Activated naive CD4-positive, alpha-beta T cell treated with anti-CD3 and anti-CD28 coated beads for 36 hours (primary cell): ENCODE results near the gene ZSCAN20. TPM values are rescaled to one million over a fixed set of nuclear protein-coding genes. Genes with fewer than 3 reads are reported as not detected.

ENCODE experiments used
- CTCF ChIA-PET: fragments of 350-600 bp; sonication (Branson Sonifier 250); formaldehyde crosslinking; loops from one replicate; lab custom pipeline; 2021; ENCODE audit warnings: antibody characterized with exemption; lab: Charles Lee
- DNase-seq: peaks from one replicate; pipeline ENCODE4 v3.0.0-alpha.2; 2020
- H3K27ac Mint-ChIP-seq: one replicate; pipeline ENCODE4 v1.8.0; 2021; ENCODE audit warnings: mild to moderate bottlenecking, mixed read lengths
- H3K27me3 Mint-ChIP-seq: one replicate; pipeline ENCODE4 v1.8.0; 2021; ENCODE audit warnings: low read depth, mixed read lengths
- H3K36me3 Mint-ChIP-seq: one replicate; pipeline ENCODE4 v1.8.0; 2021; ENCODE audit warnings: low read depth, mixed read lengths
- H3K4me1 Mint-ChIP-seq: one replicate; pipeline ENCODE4 v1.8.0; 2021; ENCODE audit warnings: low read depth, mixed read lengths
- H3K4me3 Mint-ChIP-seq: one replicate; pipeline ENCODE4 v1.8.0; 2021; ENCODE audit warnings: mild to moderate bottlenecking, moderate library complexity, mixed read lengths
- H3K9me3 Mint-ChIP-seq: one replicate; pipeline ENCODE4 v1.8.0; 2021; ENCODE audit warnings: mixed read lengths
- intact Hi-C: fragments of 100-400 bp; cut with micrococcal nuclease; formaldehyde crosslinking; loops from one replicate; pipeline ENCODE4 v1.15.1; 2023
- total RNA-seq, 2 experiments: library from RNA; stranded (reverse); gene quantifications; one replicate each; pipeline ENCODE4 v1.2.3, GENCODE V29; 2021

The ZSCAN20 gene
- total RNA-seq, 2 experiments from 2014 or later, result 2.5 to 2.6 TPM

- Mint-ChIP-seq H3K27me3 (no peaks in the 10 kb centered on the region), H3K27ac (no peak overlapping the region), H3K4me3 (no peak overlapping the region), H3K36me3 (no peaks in the 10 kb centered on the region), H3K9me3 (no peaks in the 10 kb centered on the region), H3K4me1 (peaks cover 3% of the 10 kb centered on the region)
- intact Hi-C loops, result loop anchor here (1.0 kb wide), 1 partner anchor 161 kb away; no protein-coding TSS in a partner anchor
- DNase-seq, result peak; percentile 69
- CTCF ChIA-PET, result interaction anchor here (0.6 to 2.6 kb wide), 11 partner anchors 13 to 161 kb away, joined by 3 to 8 read pairs (median 3); no protein-coding TSS in a partner anchor
Measured at GRCh38 chr1:33455539-33456501, 16.6 kb upstream of the ZSCAN20 start.

GRCh38 chr1:33456502-33456886 lies 16.0 kb upstream of the ZSCAN20 start:
- no peaks in the 10 kb centered on the region for H3K27me3 Mint-ChIP-seq
- H3K4me3 Mint-ChIP-seq, result no peak overlapping the region
- H3K27ac Mint-ChIP-seq, result no peak overlapping the region
- H3K4me1 Mint-ChIP-seq, result peaks cover 3% of the 10 kb centered on the region
- H3K36me3 Mint-ChIP-seq, result no peaks in the 10 kb centered on the region
- intact Hi-C loops, result no loop called here
- no peak for DNase-seq
- no peaks in the 10 kb centered on the region for H3K9me3 Mint-ChIP-seq
- CTCF ChIA-PET, result interaction anchor here (0.6 to 2.6 kb wide), 7 partner anchors 12 to 137 kb away, joined by 3 to 8 read pairs (median 3); no protein-coding TSS in a partner anchor

- H3K27ac Mint-ChIP-seq, result no peak overlapping the region
- CTCF ChIA-PET, result interaction anchor here (1.1 to 1.4 kb wide), 2 partner anchors 11 to 23 kb away, joined by 3 read pairs; no protein-coding TSS in a partner anchor
- no peaks in the 10 kb centered on the region for H3K36me3 Mint-ChIP-seq
- H3K4me1 Mint-ChIP-seq, result peaks cover 3% of the 10 kb centered on the region
- DNase-seq, result no peak
- no peaks in the 10 kb centered on the region for H3K9me3 Mint-ChIP-seq
- no peaks in the 10 kb centered on the region for H3K27me3 Mint-ChIP-seq
- intact Hi-C loops, result no loop called here
- H3K4me3 Mint-ChIP-seq, result no peak overlapping the region
Measured at GRCh38 chr1:33459691-33460090, 12.8 kb upstream of the ZSCAN20 start.

GRCh38 chr1:33460144-33460543 lies 12.3 kb upstream of the ZSCAN20 start:
- CTCF ChIA-PET, result interaction anchor here (0.7 to 1.4 kb wide), 2 partner anchors 11 to 1851 kb away, joined by 3 to 4 read pairs; no protein-coding TSS in a partner anchor
- Mint-ChIP-seq H3K4me1 (peaks cover 3% of the 10 kb centered on the region), H3K27me3 (no peaks in the 10 kb centered on the region), H3K27ac (no peak overlapping the region), H3K36me3 (no peaks in the 10 kb centered on the region), H3K4me3 (no peak overlapping the region), H3K9me3 (no peaks in the 10 kb centered on the region)
- intact Hi-C loops, result no loop called here
- DNase-seq, result no peak

- no peak overlapping the region for H3K27ac Mint-ChIP-seq
- no peaks in the 10 kb centered on the region for H3K9me3 Mint-ChIP-seq
- H3K4me3 Mint-ChIP-seq, result no peak overlapping the region
- no peaks in the 10 kb centered on the region for H3K27me3 Mint-ChIP-seq
- no peak for DNase-seq
- H3K4me1 Mint-ChIP-seq, result no peaks in the 10 kb centered on the region
- CTCF ChIA-PET, result interaction anchor here (1.4 kb wide), 1 partner anchor 10 kb away, joined by 3 read pairs; no protein-coding TSS in a partner anchor
- intact Hi-C loops, result no loop called here
- H3K36me3 Mint-ChIP-seq, result no peaks in the 10 kb centered on the region
Measured at GRCh38 chr1:33460947-33461629, 11.4 kb upstream of the ZSCAN20 start.

- Mint-ChIP-seq H3K27me3 (no peaks in the 10 kb centered on the region), H3K4me1 (no peaks in the 10 kb centered on the region), H3K27ac (no peak overlapping the region), H3K36me3 (no peaks in the 10 kb centered on the region), H3K4me3 (no peak overlapping the region), H3K9me3 (no peaks in the 10 kb centered on the region)
- DNase-seq, result no peak
- intact Hi-C loops, result no loop called here
- CTCF ChIA-PET, result interaction anchor here (0.7 kb wide), 1 partner anchor 72 kb away, joined by 5 read pairs; no protein-coding TSS in a partner anchor
Measured at GRCh38 chr1:33462405-33463164, 9.9 kb upstream of the ZSCAN20 start.

GRCh38 chr1:33464552-33464951 lies 7.9 kb upstream of the ZSCAN20 start:
- H3K27me3 Mint-ChIP-seq, result no peaks in the 10 kb centered on the region
- no peaks in the 10 kb centered on the region for H3K9me3 Mint-ChIP-seq
- H3K27ac Mint-ChIP-seq, result no peak overlapping the region
- CTCF ChIA-PET, result no interaction called here
- DNase-seq, result no peak
- intact Hi-C loops, result no loop called here
- H3K4me3 Mint-ChIP-seq, result no peak overlapping the region
- H3K36me3 Mint-ChIP-seq, result no peaks in the 10 kb centered on the region
- no peaks in the 10 kb centered on the region for H3K4me1 Mint-ChIP-seq

GRCh38 chr1:33465316-33465715 lies 7.1 kb upstream of the ZSCAN20 start:
- Mint-ChIP-seq H3K4me1 (no peaks in the 10 kb centered on the region), H3K36me3 (no peaks in the 10 kb centered on the region), H3K9me3 (no peaks in the 10 kb centered on the region), H3K4me3 (no peak overlapping the region), H3K27ac (no peak overlapping the region), H3K27me3 (no peaks in the 10 kb centered on the region)
- DNase-seq, result no peak
- CTCF ChIA-PET, result interaction anchor here (0.6 kb wide), 1 partner anchor 177 kb away, joined by 4 read pairs; no protein-coding TSS in a partner anchor
- intact Hi-C loops, result no loop called here

- no peaks in the 10 kb centered on the region for H3K27me3 Mint-ChIP-seq
- H3K9me3 Mint-ChIP-seq, result no peaks in the 10 kb centered on the region
- no peak overlapping the region for H3K27ac Mint-ChIP-seq
- H3K36me3 Mint-ChIP-seq, result no peaks in the 10 kb centered on the region
- intact Hi-C loops, result no loop called here
- CTCF ChIA-PET, result no interaction called here
- H3K4me3 Mint-ChIP-seq, result no peak overlapping the region
- no peak for DNase-seq
- peaks cover 5% of the 10 kb centered on the region for H3K4me1 Mint-ChIP-seq
Measured at GRCh38 chr1:33466159-33466558, 6.3 kb upstream of the ZSCAN20 start.

- H3K27me3 Mint-ChIP-seq, result no peaks in the 10 kb centered on the region
- intact Hi-C loops, result no loop called here
- no peak overlapping the region for H3K4me3 Mint-ChIP-seq
- no peaks in the 10 kb centered on the region for H3K36me3 Mint-ChIP-seq
- DNase-seq, result no peak
- H3K4me1 Mint-ChIP-seq, result peaks cover 17% of the 10 kb centered on the region
- H3K27ac Mint-ChIP-seq, result no peak overlapping the region
- no peaks in the 10 kb centered on the region for H3K9me3 Mint-ChIP-seq
- CTCF ChIA-PET, result interaction anchor here (1.6 to 2.1 kb wide), 2 partner anchors 12 to 173 kb away, joined by 8 to 9 read pairs; no protein-coding TSS in a partner anchor
Measured at GRCh38 chr1:33468011-33468410, 4.4 kb upstream of the ZSCAN20 start.

- Mint-ChIP-seq H3K4me3 (no peak overlapping the region), H3K27me3 (no peaks in the 10 kb centered on the region), H3K9me3 (no peaks in the 10 kb centered on the region), H3K27ac (no peak overlapping the region), H3K4me1 (peaks cover 23% of the 10 kb centered on the region), H3K36me3 (no peaks in the 10 kb centered on the region)
- no peak for DNase-seq
- CTCF ChIA-PET, result interaction anchor here (1.2 to 2.1 kb wide), 3 partner anchors 13 to 173 kb away, joined by 3 to 9 read pairs (median 8); no protein-coding TSS in a partner anchor
- intact Hi-C loops, result no loop called here
Measured at GRCh38 chr1:33468531-33468930, 3.9 kb upstream of the ZSCAN20 start.
